Measurements from ENCODE around the gene PTOV1. TPM values are rescaled to one million over a fixed set of nuclear protein-coding genes. Genes with fewer than 3 reads are reported as not detected.

Gene PTOV1
- total RNA-seq, 1 experiment from 2014 or later, result 107 TPM

DNA sequence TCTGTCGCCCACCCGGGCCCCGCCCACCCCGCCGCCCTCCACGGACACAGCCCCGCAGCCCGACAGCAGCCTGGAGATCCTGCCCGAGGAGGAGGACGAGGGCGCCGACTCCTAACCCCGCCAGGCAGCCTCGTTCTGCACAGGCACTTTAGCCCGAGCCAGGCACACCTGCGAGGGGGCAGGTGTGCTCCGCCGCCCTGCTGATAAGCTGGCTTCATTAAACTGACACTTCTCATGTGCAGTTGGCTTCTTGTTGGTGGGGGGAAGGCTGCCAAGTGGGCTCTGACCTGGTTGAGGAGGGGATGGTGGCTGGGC is 37.5 kb downstream of the PTOV1 start:
- DNase-seq (ENCODE audit: low read depth), result no peak

- DNase-seq (ENCODE audit: low read depth), result peak; percentile 17
Observed at GRCh38 chr19:49889038-49889686, 38.2 kb downstream of the PTOV1 start.

DNA sequence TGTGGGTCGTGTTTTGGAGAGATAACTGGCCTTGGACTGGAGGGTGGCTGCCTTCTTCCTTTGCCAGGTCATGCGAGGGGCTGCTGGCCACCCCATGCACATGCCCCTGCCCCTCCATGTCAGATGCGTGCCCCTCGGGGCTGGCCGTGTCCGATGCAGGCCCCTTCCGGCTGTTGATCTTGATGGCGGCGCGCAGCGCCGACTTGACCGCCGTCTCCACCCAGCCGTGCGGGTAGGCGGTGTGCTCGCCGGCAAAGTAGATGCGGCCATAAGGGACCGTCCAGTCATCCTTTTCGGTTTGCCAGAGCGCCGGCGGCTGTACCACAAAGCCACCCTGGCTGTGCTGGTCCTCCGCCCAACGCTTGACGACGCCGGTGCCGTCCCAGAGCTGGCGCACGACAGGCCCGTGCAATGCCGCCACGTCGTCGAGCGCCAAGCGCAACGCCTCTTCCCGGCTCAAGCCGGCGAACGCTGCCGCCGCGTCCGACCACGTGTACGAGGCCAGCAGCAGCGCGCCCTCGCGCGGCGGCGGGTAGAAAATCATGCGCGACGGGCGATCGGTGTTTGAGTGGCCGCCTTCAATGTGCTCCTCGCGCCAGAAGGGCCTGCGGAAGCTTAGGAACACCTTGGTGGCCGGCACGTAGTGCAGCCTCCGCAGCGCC is 38.9 kb downstream of the PTOV1 start:
- no peak for DNase-seq (ENCODE audit: low read depth)

DNA sequence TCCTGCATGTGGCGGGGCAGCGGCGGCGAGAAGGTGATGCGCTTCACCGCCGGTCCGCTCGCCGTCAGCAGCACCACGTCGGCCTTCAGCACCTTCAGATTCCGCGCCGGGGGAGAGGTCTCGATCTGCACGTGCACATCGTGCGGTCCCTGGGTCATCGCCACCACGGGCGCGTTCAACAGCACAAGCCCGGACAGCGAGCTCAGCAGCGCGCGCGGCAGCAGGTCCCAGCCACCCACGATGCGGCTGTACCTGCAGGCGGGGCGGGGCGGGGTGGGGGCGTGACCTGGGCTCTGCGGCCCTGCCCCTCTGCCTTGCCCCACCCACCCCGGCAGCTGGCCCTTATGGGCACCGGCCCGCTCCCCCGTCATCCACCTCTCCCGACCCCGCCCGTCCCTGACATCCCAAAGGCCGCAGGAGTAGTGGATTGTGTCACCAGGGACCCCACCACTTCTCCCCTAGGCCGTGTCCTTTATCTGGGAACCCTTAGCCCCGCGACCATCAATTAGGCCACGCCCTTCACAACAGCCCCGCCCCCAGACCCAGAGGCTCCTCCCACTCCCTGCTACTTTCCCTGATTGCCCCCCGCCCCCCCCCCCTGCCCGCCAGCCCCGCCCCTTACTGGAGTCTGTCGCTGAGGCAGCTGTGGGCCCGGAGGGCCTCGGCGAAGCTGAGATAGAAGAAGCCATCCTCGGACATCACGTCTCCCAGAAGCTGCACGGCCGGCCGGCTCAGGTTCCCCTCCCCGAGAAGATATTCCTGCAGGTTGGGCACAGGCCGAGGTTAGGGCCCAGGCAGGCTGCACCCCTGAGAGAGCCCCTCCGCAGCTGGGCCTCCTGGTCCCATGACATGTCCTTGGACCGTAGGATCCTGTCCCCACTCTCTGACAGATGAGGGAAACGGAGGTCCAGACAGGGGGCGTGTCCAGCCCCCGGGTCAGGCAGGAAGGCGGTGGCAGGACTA is 39.7 kb downstream of the PTOV1 start:
- DNase-seq (ENCODE audit: low read depth), result no peak

DNA sequence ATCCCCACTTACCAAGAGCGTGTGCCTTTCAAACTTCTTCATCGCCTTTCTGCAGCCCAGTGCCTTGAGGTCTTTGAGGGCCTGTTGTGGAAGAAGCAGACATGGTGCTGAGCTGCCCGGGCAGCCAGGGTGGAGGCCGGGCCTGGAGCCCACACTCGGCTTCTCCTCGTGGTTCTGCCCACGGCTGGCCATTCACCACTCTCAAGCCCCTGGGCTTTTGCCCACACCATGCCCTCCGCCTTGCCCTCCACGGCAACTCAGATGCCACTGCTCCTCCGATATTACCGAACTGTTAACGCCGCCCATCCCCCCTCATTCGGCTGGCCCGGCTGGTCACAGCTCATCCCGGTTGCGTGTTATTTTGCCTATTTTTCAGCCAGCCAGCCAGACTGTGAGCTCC is 40.4 kb downstream of the PTOV1 start:
- DNase-seq (ENCODE audit: low read depth), result no peak

GRCh38 chr19:49892716-49893115 is 41.8 kb downstream of the PTOV1 start:
- no peak for DNase-seq (ENCODE audit: low read depth)

DNA sequence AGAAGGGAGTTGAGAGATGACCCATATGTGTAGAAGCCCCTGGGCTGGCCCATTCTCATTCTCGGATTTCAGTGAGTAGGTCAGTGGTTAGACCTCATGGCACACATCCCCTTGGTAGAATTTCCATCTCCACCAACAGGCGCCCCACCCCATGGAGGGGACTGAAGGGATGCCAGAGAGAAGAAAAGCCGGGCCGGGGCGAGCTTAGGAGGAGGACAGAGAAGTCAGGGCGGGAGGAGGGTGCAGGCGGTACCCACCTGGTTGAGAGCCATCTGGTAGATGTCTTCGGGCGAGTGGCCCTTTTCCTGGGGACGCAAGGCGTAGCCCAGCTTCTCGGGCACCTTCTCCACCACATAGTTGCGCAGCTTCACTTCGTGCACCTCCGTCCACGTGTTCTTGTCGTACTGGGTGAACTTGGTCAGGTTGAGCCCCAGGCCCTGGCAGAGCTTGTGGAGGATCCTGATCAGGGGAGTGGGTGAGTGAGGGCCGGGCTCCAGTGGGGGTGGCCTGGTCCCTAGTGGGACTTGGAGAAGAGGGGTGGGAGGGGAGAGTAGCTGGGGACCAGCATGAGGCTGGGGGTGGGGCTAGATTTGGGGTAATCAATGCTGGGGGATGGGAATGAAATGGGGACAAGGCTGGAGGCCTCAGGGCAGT is 43.2 kb downstream of the PTOV1 start:
- DNase-seq (ENCODE audit: low read depth), result no peak

DNA sequence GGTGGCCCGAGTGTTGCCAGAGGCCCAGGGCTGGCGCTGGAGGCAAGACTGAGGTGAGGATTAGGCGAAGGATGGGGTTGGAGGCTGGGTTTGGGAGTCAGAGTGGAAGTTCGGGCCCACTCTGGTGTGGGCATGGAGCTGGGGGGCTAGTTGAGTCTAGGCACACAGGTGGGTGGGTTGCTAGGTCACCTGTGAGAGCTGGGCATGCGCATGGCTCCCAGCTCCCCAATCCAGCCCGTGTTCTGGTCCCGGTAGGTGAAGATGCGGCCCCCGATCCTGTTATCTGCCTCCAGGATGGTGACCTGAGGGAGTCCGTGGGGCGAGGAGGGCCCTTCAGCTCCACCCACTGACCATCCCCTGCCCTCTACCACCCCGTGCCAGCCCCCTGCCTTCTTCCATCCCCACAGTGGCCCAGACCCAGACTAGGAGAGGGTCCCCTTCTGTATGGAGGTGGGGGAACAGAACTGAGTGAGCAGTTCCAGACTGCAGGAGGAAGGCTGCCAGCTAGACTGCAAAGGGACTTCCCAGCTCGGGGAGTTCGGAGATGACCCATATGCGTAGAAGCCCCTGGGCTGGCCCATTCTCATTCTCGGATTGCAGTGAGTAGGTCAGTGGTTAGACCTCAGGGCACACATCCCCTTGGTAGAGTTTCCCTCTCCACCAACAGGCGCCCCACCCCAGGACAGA is 44.1 kb downstream of the PTOV1 start:
- DNase-seq (ENCODE audit: low read depth), result no peak

GRCh38 chr19:49895566-49896297 is 44.8 kb downstream of the PTOV1 start:
- DNase-seq (ENCODE audit: low read depth), result no peak

DNA sequence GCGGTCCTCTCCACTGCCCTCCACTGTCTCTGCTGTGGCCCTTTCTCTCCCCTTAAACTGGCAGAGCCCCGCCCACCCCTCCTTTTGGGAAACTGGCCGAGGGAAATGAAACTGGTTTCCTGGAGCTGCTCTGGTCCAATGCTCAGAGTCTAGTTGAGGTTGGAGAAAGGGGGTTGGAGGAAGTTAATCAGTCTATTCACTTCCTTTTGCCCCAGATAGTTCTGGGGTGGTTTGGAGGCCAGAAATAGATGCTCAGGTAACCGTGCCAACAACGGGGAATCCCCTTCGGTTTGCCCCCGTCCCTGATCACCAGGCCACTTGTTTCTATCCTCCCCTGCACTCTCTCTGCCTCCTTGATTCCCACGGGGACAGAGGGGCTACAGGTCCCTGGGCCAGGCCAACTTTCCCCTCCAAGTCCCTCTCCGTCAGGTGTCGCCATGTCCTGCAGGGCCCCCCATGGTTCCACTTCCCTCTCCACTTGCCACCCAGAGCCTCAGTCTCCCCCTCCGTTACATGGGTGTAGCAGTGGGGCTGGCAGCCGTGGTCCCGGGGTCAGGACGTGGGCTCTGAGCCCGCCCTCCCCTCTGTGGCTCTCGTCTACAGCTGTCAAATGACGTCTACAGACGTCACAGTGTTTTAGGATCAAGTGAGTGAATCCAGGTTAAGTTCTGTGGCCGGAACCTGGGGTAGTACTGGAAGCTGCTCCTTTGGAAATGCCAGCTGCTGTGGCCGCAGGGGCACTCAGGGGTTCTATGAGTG is 46.1 kb downstream of the PTOV1 start, which contains the start of gene IL4I1:
IL4I1 (minus strand) TSS at position 25 of the 759 bp plus-strand sequence. CDS start 727 bp downstream, outside the sequence.
- DNase-seq (ENCODE audit: low read depth), result peak; percentile 74

DNA sequence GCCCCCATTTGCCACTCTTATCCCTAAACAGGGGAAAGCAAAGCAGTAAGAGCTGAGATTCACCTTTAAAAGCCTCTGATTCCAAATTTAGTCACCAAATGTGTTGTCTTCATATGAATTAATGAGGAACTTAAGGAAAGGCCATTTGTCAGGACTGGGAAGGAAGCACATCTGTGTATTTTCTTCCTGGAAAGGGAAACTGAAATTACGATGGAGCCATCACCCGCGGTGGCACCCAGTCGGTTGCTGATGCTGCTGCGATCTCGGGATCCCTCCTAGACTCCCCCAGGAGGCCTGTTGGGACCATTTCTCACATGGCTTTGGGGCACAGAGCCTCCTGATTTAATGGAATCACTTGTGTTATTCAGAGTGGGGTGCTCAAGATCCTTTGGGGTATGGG is 53.2 kb downstream of the PTOV1 start:
- no peak for DNase-seq (ENCODE audit: low read depth)

DNA sequence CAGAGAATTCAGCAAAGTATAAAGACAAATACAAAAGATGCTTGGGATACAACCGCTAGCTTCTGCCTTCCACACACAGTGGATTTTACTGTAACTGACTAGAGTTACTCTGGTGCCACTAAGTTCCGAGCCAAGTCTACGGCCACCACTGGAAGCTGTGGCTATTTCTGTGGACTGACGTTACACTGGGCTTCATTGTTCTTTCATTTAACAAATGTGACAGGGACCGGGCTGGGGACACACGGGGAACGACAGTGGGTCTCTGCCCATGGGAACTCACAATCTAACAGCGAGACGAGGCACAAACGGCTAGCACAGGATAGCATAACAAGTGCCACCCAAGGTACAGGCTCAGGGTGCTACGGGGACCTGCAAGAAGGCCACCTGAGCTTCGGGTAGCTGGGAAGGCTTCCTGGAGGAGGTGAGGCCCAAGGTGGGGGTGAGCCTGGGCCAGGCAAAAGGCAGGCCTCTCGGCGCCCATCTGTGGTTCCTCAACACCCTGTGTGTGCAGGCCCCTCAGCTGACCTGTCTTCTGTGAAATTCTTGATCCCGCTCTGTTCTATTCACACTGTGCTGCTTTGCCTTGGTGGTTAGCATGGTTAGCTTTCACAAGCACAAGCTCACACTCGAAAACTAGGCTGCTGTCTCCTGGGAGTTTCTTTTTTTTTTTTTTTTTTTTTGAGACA is 56.1 kb downstream of the PTOV1 start:
- no peak for DNase-seq (ENCODE audit: low read depth)

DNA sequence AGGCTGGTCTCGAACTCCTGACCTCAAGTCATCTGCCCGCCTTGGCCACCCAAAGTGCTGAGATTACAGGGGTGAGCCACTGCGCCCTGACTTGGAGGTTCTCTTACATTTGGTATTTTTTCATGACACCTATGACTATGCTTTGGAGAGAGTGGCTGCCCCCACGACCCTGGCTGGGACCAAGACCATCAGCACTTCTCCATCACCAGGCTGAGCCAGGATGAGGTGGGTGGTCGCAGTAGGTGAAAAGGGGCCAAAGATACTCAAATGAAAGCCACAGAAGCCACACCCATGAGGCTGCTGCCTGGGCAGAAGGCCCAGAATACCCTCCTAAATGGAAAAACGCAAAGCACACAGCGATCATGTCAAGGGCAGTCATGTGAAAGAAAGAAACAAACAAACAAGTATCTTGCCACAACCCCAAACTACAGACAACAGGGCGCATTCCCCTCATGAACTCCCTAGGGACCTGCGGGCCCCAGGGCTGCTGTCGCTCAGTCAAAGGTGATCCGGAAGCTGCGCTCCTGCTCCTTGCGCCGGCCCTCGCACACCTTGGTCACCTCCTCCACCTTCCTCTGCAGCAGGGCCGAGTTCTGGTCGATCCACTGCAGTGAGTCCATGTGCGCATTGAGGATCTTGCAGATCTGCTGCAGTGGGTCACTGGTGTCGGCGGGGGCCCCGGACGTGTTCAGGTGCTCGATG is 56.9 kb downstream of the PTOV1 start:
- no peak for DNase-seq (ENCODE audit: low read depth)

- no peak for DNase-seq (ENCODE audit: low read depth)
Observed at GRCh38 chr19:49908480-49909420, 57.8 kb downstream of the PTOV1 start.

GRCh38 chr19:49910179-49910578 is 59.2 kb downstream of the PTOV1 start:
- DNase-seq (ENCODE audit: low read depth), result no peak

Data from M059J (cell line).